ENCODE measurements around the gene ZFHX3.

Gene ZFHX3

DNA sequence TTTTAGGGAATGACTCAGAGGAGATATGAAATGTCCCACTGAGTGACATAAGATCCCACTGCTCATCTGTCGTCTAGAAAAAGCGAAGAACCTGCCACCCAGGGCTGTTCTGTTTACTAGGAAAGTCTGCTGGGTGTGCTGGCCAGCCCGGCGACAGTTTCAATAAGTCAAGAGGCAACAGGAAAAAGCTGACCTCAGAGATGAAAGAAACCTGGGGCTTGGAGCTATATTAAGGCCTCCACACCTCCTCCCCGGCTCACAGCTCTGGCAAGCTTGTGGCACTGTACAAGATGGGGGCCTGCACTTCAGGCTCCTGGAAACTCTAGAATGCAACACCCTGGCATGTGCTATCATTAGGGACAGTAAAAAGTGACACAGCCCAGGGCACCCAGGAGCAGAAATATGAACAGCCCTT is 10.6 kb downstream of the ZFHX3 start:
- no peak for DNase-seq

- no peak for DNase-seq
Observed at GRCh38 chr16:73036074-73036826, 11.7 kb downstream of the ZFHX3 start.

GRCh38 chr16:73034374-73034773 is 13.6 kb downstream of the ZFHX3 start:
- no peak for DNase-seq

- no peak for DNase-seq
Observed at GRCh38 chr16:73033271-73033998, 14.5 kb downstream of the ZFHX3 start.

DNA sequence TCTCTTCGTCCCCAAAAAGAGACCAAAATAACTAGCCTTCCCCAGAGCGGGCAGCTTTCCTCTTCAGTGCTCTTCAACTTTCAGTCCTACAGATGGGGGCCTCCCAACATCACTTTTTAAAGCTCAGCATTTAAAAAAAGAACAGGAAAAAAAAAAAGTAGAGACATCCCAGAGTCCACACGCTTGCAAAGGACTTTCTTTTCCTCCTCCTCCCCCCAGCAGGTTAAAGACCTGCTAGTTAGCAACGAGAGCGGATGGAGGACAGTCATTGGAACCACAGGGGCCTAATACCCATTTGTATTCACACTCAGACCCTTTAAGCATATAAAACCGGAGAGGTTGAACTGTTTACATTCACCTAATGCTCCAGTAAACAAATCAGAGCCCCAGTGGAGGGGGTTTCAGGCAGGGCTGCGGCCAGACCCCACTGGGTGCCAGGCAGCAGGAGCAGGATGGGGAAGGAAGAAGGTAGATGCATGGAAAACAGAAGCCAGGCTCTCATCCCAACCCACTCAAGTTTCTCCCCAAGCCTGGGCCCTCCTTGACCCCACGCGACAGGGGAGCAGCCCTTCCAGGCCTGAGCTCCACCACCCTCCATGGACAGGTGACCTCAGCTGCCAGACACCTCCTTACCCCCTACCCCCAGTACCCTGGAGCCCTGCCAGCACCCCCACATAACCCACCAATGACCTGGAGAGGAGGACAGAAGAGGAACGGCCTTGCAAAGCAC is 15.2 kb downstream of the ZFHX3 start:
- no peak for DNase-seq

- no peak for DNase-seq
Observed at GRCh38 chr16:73031984-73032383, 15.9 kb downstream of the ZFHX3 start.

DNA sequence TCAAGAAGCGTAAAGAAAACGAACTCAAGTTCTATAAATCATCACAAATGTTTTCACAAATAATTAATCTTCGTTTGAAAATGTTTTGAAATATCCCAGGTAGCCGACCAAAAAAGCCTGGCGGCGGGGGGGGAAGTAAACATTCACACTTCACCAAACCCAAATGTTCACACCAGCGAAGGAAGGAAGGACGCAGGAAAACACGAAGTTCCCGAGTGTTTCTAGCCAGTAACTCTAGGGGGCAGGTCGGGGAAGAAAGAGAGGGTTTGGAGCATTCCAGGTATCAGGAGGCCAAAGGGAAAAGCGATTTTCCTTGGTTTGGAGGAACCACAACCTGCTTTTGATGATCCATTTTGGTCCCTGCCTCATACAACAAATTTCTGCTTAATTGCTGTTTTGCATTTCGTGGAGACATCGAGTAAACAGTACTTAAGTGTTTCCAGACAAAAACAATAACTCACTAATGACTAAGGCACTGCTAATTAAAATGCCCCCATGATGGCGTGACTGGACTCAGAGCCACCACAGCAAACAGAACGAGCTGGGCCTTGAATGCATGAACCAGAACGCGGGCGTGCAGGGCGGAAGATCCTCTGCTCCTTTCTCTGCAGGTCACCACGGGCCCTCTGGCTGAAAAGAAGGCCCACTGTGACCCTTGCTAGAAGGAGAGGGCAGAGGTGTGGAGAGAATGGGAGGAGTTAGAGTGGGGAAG is 16.6 kb downstream of the ZFHX3 start:
- no peak for DNase-seq

- DNase-seq, result no peak
Observed at GRCh38 chr16:73028721-73029361, 19.1 kb downstream of the ZFHX3 start.

DNA sequence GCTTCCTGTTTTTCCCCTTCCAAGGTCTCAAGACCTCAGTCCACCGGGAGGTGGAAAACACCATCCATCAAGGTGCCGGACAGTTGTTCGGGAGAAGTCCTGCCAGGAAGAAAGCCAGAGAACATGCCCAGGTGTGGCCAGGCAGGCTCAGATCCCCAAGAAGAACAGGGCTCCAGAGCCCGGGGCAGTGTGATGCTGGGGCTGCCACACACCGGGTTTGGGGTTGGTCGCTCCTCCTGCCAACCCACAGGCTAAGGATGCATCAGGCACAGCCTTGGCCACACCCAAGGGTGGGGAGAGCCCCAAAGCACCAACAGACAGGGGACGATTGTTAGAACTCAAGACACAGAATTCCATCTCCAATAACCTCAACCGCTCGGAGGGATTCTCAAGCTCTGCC is 19.7 kb downstream of the ZFHX3 start:
- no peak for DNase-seq

DNA sequence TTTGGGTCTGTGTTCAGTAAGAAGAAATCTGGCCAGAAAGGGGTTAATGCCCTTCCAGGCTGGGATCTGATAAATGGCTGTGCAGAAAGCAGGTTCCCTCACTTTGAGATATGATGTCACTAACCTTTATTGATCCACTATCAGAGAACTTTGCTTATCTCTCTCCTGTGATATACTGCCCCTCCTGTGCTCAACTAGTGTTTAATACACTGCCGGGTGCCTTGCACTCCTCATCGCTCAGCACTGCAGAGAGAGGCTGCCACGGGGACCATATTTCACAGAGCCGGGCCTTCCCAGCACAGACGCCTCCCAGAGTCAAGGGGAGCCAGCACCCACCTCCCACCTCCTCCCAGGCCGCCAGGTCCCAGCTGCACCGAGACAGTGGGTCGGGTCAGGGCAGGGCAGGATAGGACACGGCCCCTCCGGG is 20.2 kb downstream of the ZFHX3 start:
- DNase-seq, result no peak

- DNase-seq, result no peak
Observed at GRCh38 chr16:73026754-73027684, 20.9 kb downstream of the ZFHX3 start.

GRCh38 chr16:73025856-73026210 is 22.1 kb downstream of the ZFHX3 start:
- no peak for DNase-seq

DNA sequence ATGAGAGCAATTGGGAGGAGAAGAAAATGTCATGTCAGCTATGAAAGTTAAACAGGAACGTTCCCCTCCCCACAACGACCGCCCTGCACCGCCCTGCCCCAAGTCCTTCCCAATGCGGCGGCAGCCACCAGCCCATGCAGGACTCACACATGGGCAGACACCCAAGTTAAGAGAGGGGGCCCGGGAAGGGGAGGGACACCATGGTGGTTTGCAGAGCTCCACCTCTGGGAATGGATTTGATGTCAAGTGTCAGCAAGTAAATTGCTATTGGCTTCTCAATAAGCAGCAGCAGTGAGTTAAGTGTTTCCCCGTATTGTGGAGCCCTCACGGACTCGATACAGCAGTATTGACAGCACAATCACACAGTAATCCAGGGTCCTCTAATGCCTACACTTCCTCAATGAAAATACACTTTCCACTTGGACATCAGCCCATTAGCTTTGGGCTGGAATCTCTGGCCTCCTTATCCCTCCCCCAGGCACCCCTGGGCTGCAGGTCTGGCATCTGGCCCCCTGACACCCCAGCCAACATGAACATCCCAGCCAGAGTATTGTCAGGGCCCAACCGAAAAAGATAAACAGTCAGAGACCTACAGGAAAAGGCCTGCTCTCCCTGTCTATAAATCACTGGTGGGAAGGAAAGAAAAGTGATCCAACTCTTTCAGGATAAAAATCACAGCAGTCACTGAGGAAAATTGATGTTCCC is 22.6 kb downstream of the ZFHX3 start:
- DNase-seq, result no peak

- no peak for DNase-seq
Observed at GRCh38 chr16:73024571-73025105, 23.3 kb downstream of the ZFHX3 start.

- no peak for DNase-seq
Observed at GRCh38 chr16:73023752-73024570, 24.0 kb downstream of the ZFHX3 start.

DNA sequence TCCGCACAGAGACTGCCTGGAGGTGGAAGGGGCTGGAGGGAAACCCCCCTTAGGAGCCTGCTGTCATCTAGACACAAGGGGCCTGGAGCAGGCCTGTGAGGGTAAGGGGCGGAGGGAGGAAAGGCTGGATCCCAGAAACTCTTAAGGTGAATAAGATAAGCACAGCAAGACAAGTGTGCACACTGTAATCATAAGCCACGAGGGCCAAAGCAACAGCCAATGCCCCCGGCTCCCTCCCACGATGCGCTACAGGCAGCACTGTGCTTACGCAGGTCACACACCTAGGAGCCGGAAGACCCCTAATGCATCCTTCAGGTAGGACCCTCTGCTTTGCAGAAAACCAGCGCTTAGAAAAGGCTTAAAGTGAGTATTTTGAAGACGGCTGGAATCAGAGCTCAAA is 24.6 kb downstream of the ZFHX3 start:
- no peak for DNase-seq

- DNase-seq, result no peak
Observed at GRCh38 chr16:73022534-73022933, 25.4 kb downstream of the ZFHX3 start.

GRCh38 chr16:73021866-73022495 is 25.9 kb downstream of the ZFHX3 start:
- DNase-seq, result no peak

GRCh38 chr16:73020409-73020884 is 27.5 kb downstream of the ZFHX3 start:
- no peak for DNase-seq
